Ectodermal cell (in vitro differentiated cells): Measurements from ENCODE around the gene LPP.
"Not testable (repeated sequence)": the region's sequence is repeated elsewhere in the genome, so short reads cannot be mapped to it uniquely, and the experiment has no call there.

Experiments
- H3K27ac ChIP-seq: 2 replicates; pipeline ENCODE4 v1.7.0; 2013; ENCODE audit warnings: mild to moderate bottlenecking, low read depth, low read length; ENCODE audit not compliant: insufficient read depth, poor library complexity, severe bottlenecking
- H3K27me3 ChIP-seq: 2 replicates; pipeline ENCODE4 v1.7.0; 2013; ENCODE audit warnings: mild to moderate bottlenecking, low read length; ENCODE audit not compliant: insufficient read depth, control insufficient read depth, poor library complexity, severe bottlenecking
- H3K36me3 ChIP-seq: one replicate; pipeline ENCODE4 v1.7.0; 2013; ENCODE audit warnings: low read length; ENCODE audit not compliant: control insufficient read depth, insufficient read depth
- H3K4me1 ChIP-seq: one replicate; pipeline ENCODE4 v1.7.0; 2013; ENCODE audit warnings: low read length; ENCODE audit not compliant: control insufficient read depth, insufficient read depth
- H3K4me3 ChIP-seq: 2 replicates; pipeline ENCODE4 v1.7.0; 2013; ENCODE audit warnings: low read depth, low read length, control low read depth; ENCODE audit not compliant: insufficient read depth
- H3K9me3 ChIP-seq: 2 replicates; pipeline ENCODE4 v1.7.0; 2013; ENCODE audit warnings: mild to moderate bottlenecking, low read length, moderate library complexity; ENCODE audit not compliant: control insufficient read depth
- WGBS, 2 experiments: methylation state at CpG; one replicate each; pipeline ENCODE4 v1.1.7; 2013; ENCODE audit warnings: missing lambda C conversion rate in 2 of 2; 5-methylcytosine and 5-hydroxymethylcytosine counted together

Gene LPP

GRCh38 chr3:188702028-188702427, 548.1 kb downstream of the LPP start:
- not testable (repeated sequence) for H3K27me3 ChIP-seq, H3K36me3 ChIP-seq, H3K27ac ChIP-seq, H3K4me3 ChIP-seq, H3K9me3 ChIP-seq, H3K4me1 ChIP-seq
- 88 to 92% methylated on average over 9 to 10 of the region's 10 CpGs for WGBS, 2 experiments

GRCh38 chr3:188706176-188706575, 552.2 kb downstream of the LPP start:
- 100% methylated on average over 1 of the region's 1 CpG for WGBS, 2 experiments
- Histone ChIP-seq H3K4me3 (no peak overlapping the region), H3K27ac (no peak overlapping the region), H3K36me3 (no peaks in the 10 kb centered on the region), H3K9me3 (no peaks in the 10 kb centered on the region), H3K4me1 (no peaks in the 10 kb centered on the region), H3K27me3 (no peaks in the 10 kb centered on the region)

- H3K27me3 ChIP-seq = no peaks in the 10 kb centered on the region
- H3K4me3 ChIP-seq = no peak overlapping the region
- 100% methylated on average over 1 of the region's 1 CpG for WGBS, 2 experiments
Observed at GRCh38 chr3:188706599-188706998, 552.6 kb downstream of the LPP start.

GRCh38 chr3:188707381-188708288, 553.7 kb downstream of the LPP start:
- no peaks in the 10 kb centered on the region for H3K4me1 ChIP-seq
- H3K36me3 ChIP-seq = no peaks in the 10 kb centered on the region
- WGBS, 2 experiments = 95 to 97% methylated on average over 12 of the region's 12 CpGs
- no peaks in the 10 kb centered on the region for H3K9me3 ChIP-seq
- H3K27ac ChIP-seq = no peak overlapping the region
- no peaks in the 10 kb centered on the region for H3K27me3 ChIP-seq
- H3K4me3 ChIP-seq = no peak overlapping the region

More at GRCh38 chr3:188706599-188706998, 552.6 kb downstream of the LPP start:
- Histone ChIP-seq H3K27ac (no peak overlapping the region), H3K4me1 (no peaks in the 10 kb centered on the region), H3K9me3 (no peaks in the 10 kb centered on the region), H3K36me3 (no peaks in the 10 kb centered on the region)

GRCh38 chr3:188711881-188712247, 557.9 kb downstream of the LPP start:
- H3K4me3 ChIP-seq = no peak overlapping the region
- no peaks in the 10 kb centered on the region for H3K4me1 ChIP-seq
- 93 to 98% methylated on average over 3 of the region's 3 CpGs for WGBS, 2 experiments
- H3K36me3 ChIP-seq = no peaks in the 10 kb centered on the region
- no peaks in the 10 kb centered on the region for H3K9me3 ChIP-seq
- no peaks in the 10 kb centered on the region for H3K27me3 ChIP-seq
- H3K27ac ChIP-seq = no peak overlapping the region

- no peaks in the 10 kb centered on the region for H3K4me1 ChIP-seq
- no peak overlapping the region for H3K27ac ChIP-seq
- no peaks in the 10 kb centered on the region for H3K36me3 ChIP-seq
- 90 to 91% methylated on average over 4 of the region's 4 CpGs for WGBS, 2 experiments
- no peak overlapping the region for H3K4me3 ChIP-seq
- H3K9me3 ChIP-seq = no peaks in the 10 kb centered on the region
- no peaks in the 10 kb centered on the region for H3K27me3 ChIP-seq
Observed at GRCh38 chr3:188712248-188712924, 558.4 kb downstream of the LPP start.

- Histone ChIP-seq H3K4me3 (no peak overlapping the region), H3K27me3 (no peaks in the 10 kb centered on the region), H3K9me3 (no peaks in the 10 kb centered on the region), H3K27ac (no peak overlapping the region), H3K4me1 (no peaks in the 10 kb centered on the region), H3K36me3 (no peaks in the 10 kb centered on the region)
- 94 to 96% methylated on average over 2 to 3 of the region's 3 CpGs for WGBS, 2 experiments
Observed at GRCh38 chr3:188712991-188713390, 559.0 kb downstream of the LPP start.

GRCh38 chr3:188719545-188719944, 565.6 kb downstream of the LPP start:
- no peaks in the 10 kb centered on the region for H3K9me3 ChIP-seq
- WGBS, 2 experiments = 92 to 95% methylated on average over 1 of the region's 1 CpG
- H3K27ac ChIP-seq = no peak overlapping the region
- no peak overlapping the region for H3K4me3 ChIP-seq
- no peaks in the 10 kb centered on the region for H3K4me1 ChIP-seq
- H3K36me3 ChIP-seq = no peaks in the 10 kb centered on the region
- no peaks in the 10 kb centered on the region for H3K27me3 ChIP-seq

- WGBS, 2 experiments = 0 to 70% methylated on average over 1 to 3 of the region's 3 CpGs
- H3K4me3 ChIP-seq = no peak overlapping the region
- no peaks in the 10 kb centered on the region for H3K4me1 ChIP-seq
- no peaks in the 10 kb centered on the region for H3K27me3 ChIP-seq
- H3K9me3 ChIP-seq = no peaks in the 10 kb centered on the region
- no peaks in the 10 kb centered on the region for H3K36me3 ChIP-seq
- H3K27ac ChIP-seq = no peak overlapping the region
Observed at GRCh38 chr3:188720215-188720614, 566.3 kb downstream of the LPP start.

GRCh38 chr3:188720636-188721035, 566.7 kb downstream of the LPP start:
- no peak overlapping the region for H3K4me3 ChIP-seq
- H3K4me1 ChIP-seq = no peaks in the 10 kb centered on the region
- no peaks in the 10 kb centered on the region for H3K36me3 ChIP-seq
- no peak overlapping the region for H3K27ac ChIP-seq
- H3K27me3 ChIP-seq = no peaks in the 10 kb centered on the region
- no peaks in the 10 kb centered on the region for H3K9me3 ChIP-seq
